ENCODE results near the gene PPDPF.

PPDPF gene

DNA sequence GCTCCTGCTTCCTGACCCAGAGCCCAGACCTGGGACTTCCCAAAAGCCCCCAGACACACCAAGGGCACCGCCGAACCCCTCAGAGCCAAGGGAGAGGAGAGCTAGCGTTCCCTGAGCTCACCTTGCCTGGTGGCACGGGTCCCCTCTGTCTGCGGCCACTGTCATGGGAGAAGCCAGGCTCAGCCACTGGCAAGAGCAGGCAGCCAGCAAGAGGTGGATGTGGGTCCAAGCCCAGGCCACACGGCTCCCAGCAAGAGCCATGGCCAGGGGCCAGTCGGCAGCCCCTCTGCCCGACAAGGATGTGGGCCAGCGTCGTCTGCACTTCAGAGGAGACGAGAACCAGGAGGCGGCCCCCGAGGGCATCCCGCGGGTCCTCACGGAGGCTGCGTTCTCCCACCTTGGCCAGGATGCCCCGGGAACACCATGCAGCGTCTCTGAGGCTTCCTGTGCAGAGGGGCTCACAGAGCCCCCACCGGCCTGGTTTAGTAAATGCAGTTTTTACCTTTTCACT, 2.2 kb upstream of the PPDPF start:
- H3K4me3 ChIP-seq (ENCODE audit: low read length): no peak overlapping the region
- TF ChIP-seq, protein P1, sequence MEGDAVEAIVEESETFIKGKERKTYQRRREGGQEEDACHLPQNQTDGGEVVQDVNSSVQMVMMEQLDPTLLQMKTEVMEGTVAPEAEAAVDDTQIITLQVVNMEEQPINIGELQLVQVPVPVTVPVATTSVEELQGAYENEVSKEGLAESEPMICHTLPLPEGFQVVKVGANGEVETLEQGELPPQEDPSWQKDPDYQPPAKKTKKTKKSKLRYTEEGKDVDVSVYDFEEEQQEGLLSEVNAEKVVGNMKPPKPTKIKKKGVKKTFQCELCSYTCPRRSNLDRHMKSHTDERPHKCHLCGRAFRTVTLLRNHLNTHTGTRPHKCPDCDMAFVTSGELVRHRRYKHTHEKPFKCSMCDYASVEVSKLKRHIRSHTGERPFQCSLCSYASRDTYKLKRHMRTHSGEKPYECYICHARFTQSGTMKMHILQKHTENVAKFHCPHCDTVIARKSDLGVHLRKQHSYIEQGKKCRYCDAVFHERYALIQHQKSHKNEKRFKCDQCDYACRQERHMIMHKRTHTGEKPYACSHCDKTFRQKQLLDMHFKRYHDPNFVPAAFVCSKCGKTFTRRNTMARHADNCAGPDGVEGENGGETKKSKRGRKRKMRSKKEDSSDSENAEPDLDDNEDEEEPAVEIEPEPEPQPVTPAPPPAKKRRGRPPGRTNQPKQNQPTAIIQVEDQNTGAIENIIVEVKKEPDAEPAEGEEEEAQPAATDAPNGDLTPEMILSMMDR (conservative IDR thresholded peaks at IDR 0.05; ENCODE audit: low read depth, low read length): peak; percentile 15
- DNase-seq (ENCODE audit: low read depth): no peak

DNA sequence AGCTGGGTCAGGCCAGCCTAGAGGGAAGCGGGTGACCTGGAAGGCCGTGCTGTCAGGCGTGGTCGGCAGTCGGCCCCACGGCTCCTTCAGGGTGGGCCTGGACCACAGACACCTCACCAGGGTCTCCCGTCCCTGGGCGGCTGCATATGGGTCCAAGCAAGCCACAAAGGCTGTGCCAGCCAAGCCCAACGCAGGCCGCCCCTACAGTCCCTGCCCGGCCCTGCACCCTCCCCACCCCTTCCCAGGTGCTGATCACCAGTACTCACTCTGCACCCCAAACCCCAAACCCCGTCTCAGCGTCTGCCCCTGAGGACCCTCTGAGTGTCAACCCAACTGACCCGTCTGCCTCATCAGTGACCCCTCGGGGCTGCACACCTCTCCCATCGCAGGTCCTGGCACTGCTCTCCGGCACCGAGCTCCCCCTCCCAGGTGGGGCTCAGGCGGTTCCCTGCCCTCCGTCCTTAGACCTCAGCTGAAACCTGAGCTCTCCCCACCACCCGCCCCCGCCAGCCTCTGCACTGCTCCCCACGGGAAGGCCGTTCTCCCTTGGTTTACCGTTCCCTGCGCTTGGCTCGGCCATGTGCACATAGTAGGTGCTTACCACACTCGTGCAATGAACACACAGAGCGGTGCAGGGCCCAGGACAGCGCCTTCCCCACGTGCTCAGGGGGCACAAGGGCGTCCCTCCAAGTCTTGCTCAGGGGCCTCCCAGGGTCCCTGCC, 1.5 kb upstream of the PPDPF start:
- DNase-seq (ENCODE audit: low read depth): no peak
- TF ChIP-seq, protein P1 (conservative IDR thresholded peaks at IDR 0.05; ENCODE audit: low read depth, low read length): no peak
- peak overlapping the region; percentile 82 for H3K4me3 ChIP-seq (ENCODE audit: low read length)

DNA sequence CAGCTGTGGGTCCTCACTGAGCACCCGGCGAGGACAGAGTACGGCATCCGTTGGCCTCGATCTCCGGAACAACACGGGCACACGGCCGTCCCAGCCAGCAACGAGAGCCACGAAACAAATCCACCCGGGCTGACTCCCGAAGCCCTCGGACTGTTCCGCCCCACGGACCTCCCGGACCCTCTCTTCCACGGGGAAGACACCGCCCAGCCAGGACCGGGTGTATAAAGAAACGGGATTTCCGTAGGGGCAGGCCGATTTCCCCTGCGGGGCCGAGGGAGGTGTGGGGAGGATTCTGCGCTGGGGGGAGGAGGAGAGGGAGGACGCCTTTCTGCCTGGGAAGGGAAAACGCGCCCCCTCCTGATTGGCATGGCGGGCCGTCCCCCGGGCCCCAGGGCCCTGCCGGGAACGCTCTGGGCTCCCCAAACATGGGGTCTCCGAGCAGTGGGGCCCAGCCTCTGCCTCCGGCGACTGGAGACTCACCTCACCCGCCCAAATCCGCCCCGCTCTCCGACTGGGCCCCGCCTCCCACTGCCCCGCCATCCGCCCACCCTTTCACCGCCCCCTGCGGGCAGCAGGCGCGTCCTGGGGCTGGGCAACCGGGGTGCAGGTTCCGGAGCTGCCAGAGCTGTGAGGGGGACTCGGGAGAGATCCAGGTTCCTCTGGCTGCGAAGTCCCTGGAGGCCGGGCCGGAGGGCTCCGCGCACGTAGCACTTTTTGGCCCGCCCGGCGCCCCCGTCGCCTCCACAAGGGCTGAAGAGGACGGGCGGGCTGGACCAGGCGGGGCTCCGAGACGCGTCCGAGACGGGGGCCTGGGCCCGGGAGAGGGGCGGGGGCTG, 679 bp upstream of the PPDPF start:
- H3K4me3 ChIP-seq (ENCODE audit: low read length): peak overlapping the region; percentile 82
- TF ChIP-seq, protein P1 (conservative IDR thresholded peaks at IDR 0.05; ENCODE audit: low read depth, low read length): peak; percentile 23
- no peak for DNase-seq (ENCODE audit: low read depth)

- no peak for DNase-seq (ENCODE audit: low read depth)
- H3K4me3 ChIP-seq (ENCODE audit: low read length): peak overlapping the region; percentile 82
- TF ChIP-seq, protein P1 (conservative IDR thresholded peaks at IDR 0.05; ENCODE audit: low read depth, low read length): no peak
These were observed 503 bp downstream of the PPDPF start for GRCh38 chr20:63520934-63521601.

DNA sequence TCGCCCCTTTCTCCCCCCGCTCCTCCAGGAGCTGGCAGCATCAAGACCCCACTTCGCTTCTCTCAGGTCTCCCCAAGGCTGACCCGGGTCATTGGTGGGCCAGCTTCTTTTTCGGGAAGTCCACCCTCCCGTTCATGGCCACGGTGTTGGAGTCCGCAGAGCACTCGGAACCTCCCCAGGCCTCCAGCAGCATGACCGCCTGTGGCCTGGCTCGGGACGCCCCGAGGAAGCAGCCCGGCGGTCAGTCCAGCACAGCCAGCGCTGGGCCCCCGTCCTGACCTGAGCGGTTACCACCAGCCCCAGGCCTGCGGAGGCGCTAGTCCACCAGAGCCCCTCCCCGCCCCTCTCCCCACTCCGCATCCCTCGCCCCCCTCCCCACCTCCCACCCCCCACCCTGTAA, 1.0 kb downstream of the PPDPF start:
- no peak for DNase-seq (ENCODE audit: low read depth)
- TF ChIP-seq, protein P1 (conservative IDR thresholded peaks at IDR 0.05; ENCODE audit: low read depth, low read length): no peak
- H3K4me3 ChIP-seq (ENCODE audit: low read length): peak overlapping the region; percentile 82

- H3K4me3 ChIP-seq (ENCODE audit: low read length): peak overlapping the region; percentile 82
- DNase-seq (ENCODE audit: low read depth): no peak
- TF ChIP-seq, protein P1 (conservative IDR thresholded peaks at IDR 0.05; ENCODE audit: low read depth, low read length): no peak
These were observed 1.7 kb downstream of the PPDPF start for GRCh38 chr20:63522091-63522868.

All from retinal pigment epithelial cell (primary cell).